ENCODE data around the gene FAM83D. TPM values are rescaled to one million over a fixed set of nuclear protein-coding genes. Genes with fewer than 3 reads are reported as not detected.
"Not testable (repeated sequence)": the region's sequence is repeated elsewhere in the genome, so short reads cannot be mapped to it uniquely, and the experiment has no call there.

Gene FAM83D
- total RNA-seq, 1 experiment from 2014 or later, result 86.3 TPM

GRCh38 chr20:38991814-38992704, 65.8 kb downstream of the FAM83D start:
- CTCF ChIA-PET, result no interaction called here
- H3K27me3 Mint-ChIP-seq (ENCODE audit: insufficient read depth, unreplicated experiment), result no peaks in the 10 kb centered on the region
- H3K4me3 Mint-ChIP-seq (ENCODE audit: unreplicated experiment), result no peak overlapping the region
- H3K36me3 ChIP-seq (ENCODE audit: control insufficient read depth, insufficient read depth, low read length), result 0 out of 2 replicates have a peak, but pooled peaks cover 4% of the 10 kb centered on the region
- H3K4me1 Mint-ChIP-seq (ENCODE audit: low read depth, unreplicated experiment), result no peaks in the 10 kb centered on the region
- intact Hi-C loops (cut with micrococcal nuclease; ENCODE audit: unreplicated experiment), result no loop called here
- H3K36me3 Mint-ChIP-seq (ENCODE audit: insufficient read depth, unreplicated experiment), result peaks cover 34% of the 10 kb centered on the region
- no peaks in the 10 kb centered on the region for H3K9me3 ChIP-seq
- no peaks in the 10 kb centered on the region for H3K9me3 Mint-ChIP-seq (ENCODE audit: unreplicated experiment)
- H3K27ac Mint-ChIP-seq (ENCODE audit: unreplicated experiment), result no peak overlapping the region
- POLR2A ChIA-PET, result no interaction called here
- no TSS peak for BruUV-seq (replicated peaks)
- TF ChIP-seq CTCF (IDR thresholded peaks at IDR 0.05; ENCODE audit: insufficient read depth in 1 of 2, low read depth in 1 of 2, low read length in 1 of 2, severe bottlenecking in 1 of 2, unreplicated experiment in 1 of 2), result no peak
- DNase-seq, result no peak
- no peaks in the 10 kb centered on the region for H3K27me3 ChIP-seq (replicated peaks; ENCODE audit: control insufficient read depth, insufficient read depth, low read length)
- no peaks in the 10 kb centered on the region for H3K4me1 ChIP-seq
- H3K4me3 ChIP-seq (ENCODE audit: low read depth, low read length), result no peak overlapping the region

GRCh38 chr20:38995536-38996044, 69.4 kb downstream of the FAM83D start:
- Mint-ChIP-seq H3K4me3 (ENCODE audit: unreplicated experiment) (no peak overlapping the region), H3K4me1 (ENCODE audit: low read depth, unreplicated experiment) (no peaks in the 10 kb centered on the region), H3K27me3 (ENCODE audit: insufficient read depth, unreplicated experiment) (no peaks in the 10 kb centered on the region), H3K27ac (ENCODE audit: unreplicated experiment) (no peak overlapping the region), H3K36me3 (ENCODE audit: insufficient read depth, unreplicated experiment) (peaks cover 33% of the 10 kb centered on the region), H3K9me3 (ENCODE audit: unreplicated experiment) (no peaks in the 10 kb centered on the region)
- TF ChIP-seq CTCF (IDR thresholded peaks at IDR 0.05; ENCODE audit: insufficient read depth in 1 of 2, low read depth in 1 of 2, low read length in 1 of 2, severe bottlenecking in 1 of 2, unreplicated experiment in 1 of 2), result no peak
- POLR2A ChIA-PET, result no interaction called here
- Histone ChIP-seq H3K4me3 (ENCODE audit: low read depth, low read length) (no peak overlapping the region), H3K36me3 (ENCODE audit: control insufficient read depth, insufficient read depth, low read length) (peaks cover 3% of the 10 kb centered on the region; the same call in 1 of the 2 replicates), H3K27me3 (replicated peaks; ENCODE audit: control insufficient read depth, insufficient read depth, low read length) (no peaks in the 10 kb centered on the region), H3K4me1 (no peaks in the 10 kb centered on the region), H3K9me3 (no peaks in the 10 kb centered on the region)
- intact Hi-C loops (cut with micrococcal nuclease; ENCODE audit: unreplicated experiment), result no loop called here
- CTCF ChIA-PET, result no interaction called here
- no TSS peak for BruUV-seq (replicated peaks)
- DNase-seq, result no peak

GRCh38 chr20:38996866-38997265, 70.6 kb downstream of the FAM83D start:
- H3K9me3 Mint-ChIP-seq (ENCODE audit: unreplicated experiment); H3K4me3 Mint-ChIP-seq (ENCODE audit: unreplicated experiment); H3K36me3 ChIP-seq (ENCODE audit: control insufficient read depth, insufficient read depth, low read length); H3K27ac Mint-ChIP-seq (ENCODE audit: unreplicated experiment); H3K27me3 ChIP-seq (replicated peaks; ENCODE audit: control insufficient read depth, insufficient read depth, low read length); H3K4me1 ChIP-seq; H3K9me3 ChIP-seq; DNase-seq; H3K27me3 Mint-ChIP-seq (ENCODE audit: insufficient read depth, unreplicated experiment); BruUV-seq (replicated peaks); H3K4me1 Mint-ChIP-seq (ENCODE audit: low read depth, unreplicated experiment); CTCF ChIA-PET; H3K4me3 ChIP-seq (ENCODE audit: low read depth, low read length); intact Hi-C loops (cut with micrococcal nuclease; ENCODE audit: unreplicated experiment): not testable (repeated sequence)
- POLR2A ChIA-PET, result interaction anchor here (1.1 kb wide), 1 partner anchor 11 kb away, joined by 6 read pairs; no protein-coding TSS in a partner anchor
- peaks cover 36% of the 10 kb centered on the region for H3K36me3 Mint-ChIP-seq (ENCODE audit: insufficient read depth, unreplicated experiment)

Data from Caco-2 (cell line).